ENCODE results near the gene TSPAN16.

DNA sequence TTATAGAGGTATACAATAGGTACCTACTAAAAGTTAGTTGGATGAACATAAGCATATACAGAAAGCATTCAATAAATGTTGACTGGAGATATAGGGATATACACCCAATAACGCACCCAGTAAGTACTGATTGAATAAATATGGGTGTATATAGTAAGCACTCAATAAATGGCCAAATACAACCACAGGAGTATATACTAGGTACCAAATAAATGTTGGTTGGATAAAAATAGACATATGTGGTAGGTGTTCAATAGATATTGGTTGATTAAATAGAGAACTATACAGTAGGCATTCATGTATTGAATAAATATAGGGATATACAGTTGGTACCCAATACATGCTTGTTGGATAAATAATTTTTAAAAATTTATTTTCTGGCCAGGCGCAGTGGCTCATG lies 47.1 kb upstream of the TSPAN16 start:
- TF ChIP-seq POLR2A (IDR thresholded peaks at IDR 0.05): no peak
- TF ChIP-seq, protein P1, sequence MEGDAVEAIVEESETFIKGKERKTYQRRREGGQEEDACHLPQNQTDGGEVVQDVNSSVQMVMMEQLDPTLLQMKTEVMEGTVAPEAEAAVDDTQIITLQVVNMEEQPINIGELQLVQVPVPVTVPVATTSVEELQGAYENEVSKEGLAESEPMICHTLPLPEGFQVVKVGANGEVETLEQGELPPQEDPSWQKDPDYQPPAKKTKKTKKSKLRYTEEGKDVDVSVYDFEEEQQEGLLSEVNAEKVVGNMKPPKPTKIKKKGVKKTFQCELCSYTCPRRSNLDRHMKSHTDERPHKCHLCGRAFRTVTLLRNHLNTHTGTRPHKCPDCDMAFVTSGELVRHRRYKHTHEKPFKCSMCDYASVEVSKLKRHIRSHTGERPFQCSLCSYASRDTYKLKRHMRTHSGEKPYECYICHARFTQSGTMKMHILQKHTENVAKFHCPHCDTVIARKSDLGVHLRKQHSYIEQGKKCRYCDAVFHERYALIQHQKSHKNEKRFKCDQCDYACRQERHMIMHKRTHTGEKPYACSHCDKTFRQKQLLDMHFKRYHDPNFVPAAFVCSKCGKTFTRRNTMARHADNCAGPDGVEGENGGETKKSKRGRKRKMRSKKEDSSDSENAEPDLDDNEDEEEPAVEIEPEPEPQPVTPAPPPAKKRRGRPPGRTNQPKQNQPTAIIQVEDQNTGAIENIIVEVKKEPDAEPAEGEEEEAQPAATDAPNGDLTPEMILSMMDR (IDR thresholded peaks at IDR 0.05): no peak

All from heart left ventricle (tissue), 13 donors.